SK-N-MC (cell line): ENCODE results near the gene IRF3.

Experiments used
- DNase-seq: peaks from one replicate; pipeline ENCODE4 v3.0.0-alpha.2; 2011; ENCODE audit warnings: low read depth, low spot score
- H3K27ac ChIP-seq: fragments of 200-600 bp; sonication (generic); 2 replicates; pipeline ENCODE4 v1.5.1; 2016; ENCODE audit warnings: mixed run types
- H3K36me3 ChIP-seq: fragments of 200-600 bp; sonication (generic); 2 replicates; pipeline ENCODE4 v1.6.1; 2017; ENCODE audit warnings: antibody characterized with exemption, low read length, mixed read lengths; ENCODE audit not compliant: insufficient read depth
- H3K4me3 ChIP-seq: fragments of 200-600 bp; sonication (generic); 2 replicates; pipeline ENCODE4 v1.5.1; 2016
- H3K9ac ChIP-seq: fragments of 200-600 bp; sonication (generic); 2 replicates; pipeline ENCODE4 v1.8.0; 2017; ENCODE audit warnings: mixed run types, mixed read lengths; ENCODE audit not compliant: insufficient read length
- H3K9me3 ChIP-seq: fragments of 200-600 bp; sonication (generic); 2 replicates; pipeline ENCODE4 v1.6.1; 2017; ENCODE audit warnings: low read depth, mild to moderate bottlenecking, antibody characterized with exemption, low read length, moderate library complexity, mixed read lengths
- EZH2 ChIP-seq: fragments of 200-600 bp; sonication (generic); IDR thresholded peaks from one replicate; pipeline ENCODE4 v1.6.1; 2017; ENCODE audit warnings: antibody characterized with exemption
- FOXP2 ChIP-seq: optimal IDR thresholded peaks from 2 replicates; pipeline ENCODE3; 2011; ENCODE audit warnings: mild to moderate bottlenecking, moderate library complexity; ENCODE audit not compliant: insufficient read depth; ENCODE audit errors: extremely low read length, control extremely low read depth
- POLR2AphosphoS5 ChIP-seq: IDR thresholded peaks from 2 replicates; pipeline ENCODE4 v1.6.1; 2012; ENCODE audit warnings: mild to moderate bottlenecking, low read depth, low read length, borderline replicate concordance

Gene IRF3

GRCh38 chr19:49651029-49651819, 14.4 kb downstream of the IRF3 start:
- Histone ChIP-seq H3K4me3 (no peak overlapping the region), H3K9ac (no peak overlapping the region), H3K9me3 (no peaks in the 10 kb centered on the region), H3K36me3 (peaks cover 61% of the 10 kb centered on the region; the same call in 1 of the 2 replicates), H3K27ac (no peak overlapping the region)
- no peak for DNase-seq
- no peak for TF ChIP-seq POLR2AphosphoS5
- no peak for TF ChIP-seq EZH2

GRCh38 chr19:49646586-49646985, 19.1 kb downstream of the IRF3 start:
- Histone ChIP-seq H3K9me3 (no peaks in the 10 kb centered on the region), H3K9ac (no peak overlapping the region), H3K4me3 (no peak overlapping the region), H3K36me3 (peaks cover 32% of the 10 kb centered on the region; the same call in 1 of the 2 replicates), H3K27ac (no peak overlapping the region)
- no peak for DNase-seq
- TF ChIP-seq FOXP2 (no peak), POLR2AphosphoS5 (no peak), EZH2 (no peak)

GRCh38 chr19:49645995-49646394, 19.7 kb downstream of the IRF3 start:
- Histone ChIP-seq H3K4me3 (no peak overlapping the region), H3K9me3 (no peaks in the 10 kb centered on the region), H3K36me3 (peaks cover 29% of the 10 kb centered on the region; the same call in 1 of the 2 replicates), H3K9ac (no peak overlapping the region), H3K27ac (no peak overlapping the region)
- TF ChIP-seq POLR2AphosphoS5 = no peak
- TF ChIP-seq FOXP2 = no peak
- no peak for TF ChIP-seq EZH2
- no peak for DNase-seq

GRCh38 chr19:49645592-49645991, 20.1 kb downstream of the IRF3 start:
- H3K9me3 ChIP-seq = no peaks in the 10 kb centered on the region
- peaks cover 28% of the 10 kb centered on the region; the same call in 1 of the 2 replicates for H3K36me3 ChIP-seq
- no peak overlapping the region for H3K9ac ChIP-seq
- DNase-seq = no peak
- H3K4me3 ChIP-seq = no peak overlapping the region
- TF ChIP-seq POLR2AphosphoS5 = no peak
- no peak for TF ChIP-seq EZH2
- no peak for TF ChIP-seq FOXP2
- no peak overlapping the region for H3K27ac ChIP-seq

GRCh38 chr19:49643466-49643865, 22.2 kb downstream of the IRF3 start:
- no peak for DNase-seq
- no peak overlapping the region for H3K27ac ChIP-seq
- H3K9ac ChIP-seq = peak overlapping the region; percentile 97
- TF ChIP-seq POLR2AphosphoS5 (0 out of 2 replicates have a peak, but pooled peaks have one; percentile 23), EZH2 (no peak)
- H3K4me3 ChIP-seq = peak overlapping the region; percentile 88; the same call in 1 of the 2 replicates
- no peaks in the 10 kb centered on the region for H3K9me3 ChIP-seq
- H3K36me3 ChIP-seq = peaks cover 15% of the 10 kb centered on the region; the same call in 1 of the 2 replicates

GRCh38 chr19:49642492-49643035, 23.1 kb downstream of the IRF3 start:
- H3K27ac ChIP-seq = peak overlapping the region; percentile 78
- no peaks in the 10 kb centered on the region for H3K9me3 ChIP-seq
- H3K9ac ChIP-seq = peak overlapping the region; percentile 97
- DNase-seq = no peak
- peaks cover 15% of the 10 kb centered on the region; the same call in 1 of the 2 replicates for H3K36me3 ChIP-seq
- H3K4me3 ChIP-seq = peak overlapping the region; percentile 88
- TF ChIP-seq FOXP2 = no peak
- no peak for TF ChIP-seq POLR2AphosphoS5
- TF ChIP-seq EZH2 = no peak

- peak; percentile 95 for DNase-seq
- H3K9ac ChIP-seq = peak within 1 kb of the TSS; percentile 97
- TF ChIP-seq POLR2AphosphoS5 (0 out of 2 replicates have a peak, but pooled peaks have one; percentile 37), FOXP2 (peak; percentile 70), EZH2 (no peak)
- peak within 1 kb of the TSS; percentile 88 for H3K4me3 ChIP-seq
- no peaks in the 10 kb centered on the region for H3K9me3 ChIP-seq
- peak within 1 kb of the TSS; percentile 99 for H3K27ac ChIP-seq
- peaks cover 10% of the 10 kb centered on the region; the same call in 1 of the 2 replicates for H3K36me3 ChIP-seq
These were observed 23.8 kb downstream of the IRF3 start, which contains the start of gene SCAF1 for GRCh38 chr19:49641688-49642491. Gene SCAF1 (plus strand): TSS chr19:49642209. CDS start chr19:49645027, 2,818 bp downstream.

- H3K4me3 ChIP-seq = peak within 1 kb of the TSS; percentile 88
- peak within 1 kb of the TSS; percentile 99 for H3K27ac ChIP-seq
- DNase-seq = peak; percentile 100
- no peaks in the 10 kb centered on the region for H3K9me3 ChIP-seq
- H3K36me3 ChIP-seq = no peaks in the 10 kb centered on the region; the same call in 1 of the 2 replicates
- peak within 1 kb of the TSS; percentile 83 for H3K9ac ChIP-seq
- TF ChIP-seq EZH2 (no peak), FOXP2 (peak; percentile 78), POLR2AphosphoS5 (peak; percentile 78)
These were observed 25.4 kb downstream of the IRF3 start, which contains the start of gene RRAS for GRCh38 chr19:49640113-49640898. Gene RRAS (minus strand): TSS chr19:49640143. CDS start chr19:49640098, 45 bp downstream.
